ENCODE results near the gene ROCK2. TPM values are rescaled to one million over a fixed set of nuclear protein-coding genes. Genes with fewer than 3 reads are reported as not detected.

ROCK2 gene
- total RNA-seq, 1 donor from 2014 or later: 45.1 TPM

- Histone ChIP-seq H2AFZ (ENCODE audit: low read depth, low read length) (no peak overlapping the region), H3K9me3 (ENCODE audit: insufficient read depth, low read depth, low read length) (no peaks in the 10 kb centered on the region), H3K4me3 (ENCODE audit: insufficient read depth, low read depth, low read length) (no peak overlapping the region), H3K9ac (ENCODE audit: low read length) (no peak overlapping the region), H3K4me1 (ENCODE audit: insufficient read depth, low read length) (no peaks in the 10 kb centered on the region), H3K4me2 (ENCODE audit: low read length) (no peak overlapping the region), H3K27me3 (ENCODE audit: insufficient read depth, low read length) (no peaks in the 10 kb centered on the region), H3K36me3 (ENCODE audit: insufficient read depth, low read length) (no peaks in the 10 kb centered on the region), H4K20me1 (ENCODE audit: insufficient read depth, low read length) (peaks cover 34% of the 10 kb centered on the region), H3K79me2 (ENCODE audit: insufficient read depth, low read length) (peaks cover 41% of the 10 kb centered on the region), H3K27ac (ENCODE audit: low read depth, low read length) (no peak overlapping the region)
- TF ChIP-seq EZH2 (IDR thresholded peaks at IDR 0.05; ENCODE audit: insufficient read depth, low read length) (no peak), CTCF (IDR thresholded peaks at IDR 0.05; ENCODE audit: insufficient read depth, low read depth, low read length) (no peak)
- FAIRE-seq (no peak), DNase-seq (ENCODE audit: low read depth) (no peak)
- Mint-ChIP-seq H3K9me3 (ENCODE audit: unreplicated experiment) (no peaks in the 10 kb centered on the region), H3K4me1 (ENCODE audit: low read depth, unreplicated experiment) (peaks cover 7% of the 10 kb centered on the region), H3K27me3 (ENCODE audit: low read depth, unreplicated experiment) (no peaks in the 10 kb centered on the region), H3K27ac (ENCODE audit: unreplicated experiment) (no peak overlapping the region), H3K4me3 (ENCODE audit: unreplicated experiment) (no peak overlapping the region), H3K36me3 (ENCODE audit: low read depth, unreplicated experiment) (peaks cover 2% of the 10 kb centered on the region)
Observed at GRCh38 chr2:11267931-11268330, 76.5 kb downstream of the ROCK2 start.

GRCh38 chr2:11264818-11265217 lies 79.6 kb downstream of the ROCK2 start:
- Histone ChIP-seq H3K79me2 (ENCODE audit: insufficient read depth, low read length) (peaks cover 44% of the 10 kb centered on the region), H3K9me3 (ENCODE audit: insufficient read depth, low read depth, low read length) (no peaks in the 10 kb centered on the region), H4K20me1 (ENCODE audit: insufficient read depth, low read length) (peaks cover 23% of the 10 kb centered on the region), H3K9ac (ENCODE audit: low read length) (no peak overlapping the region), H2AFZ (ENCODE audit: low read depth, low read length) (no peak overlapping the region), H3K4me3 (ENCODE audit: insufficient read depth, low read depth, low read length) (no peak overlapping the region), H3K36me3 (ENCODE audit: insufficient read depth, low read length) (no peaks in the 10 kb centered on the region), H3K27ac (ENCODE audit: low read depth, low read length) (no peak overlapping the region), H3K27me3 (ENCODE audit: insufficient read depth, low read length) (no peaks in the 10 kb centered on the region), H3K4me2 (ENCODE audit: low read length) (no peak overlapping the region), H3K4me1 (ENCODE audit: insufficient read depth, low read length) (no peaks in the 10 kb centered on the region)
- TF ChIP-seq CTCF (IDR thresholded peaks at IDR 0.05; ENCODE audit: insufficient read depth, low read depth, low read length) (no peak), EZH2 (IDR thresholded peaks at IDR 0.05; ENCODE audit: insufficient read depth, low read length) (no peak)
- H3K27ac Mint-ChIP-seq (ENCODE audit: unreplicated experiment): no peak overlapping the region
- peaks cover 9% of the 10 kb centered on the region for H3K36me3 Mint-ChIP-seq (ENCODE audit: low read depth, unreplicated experiment)
- DNase-seq (ENCODE audit: low read depth) (no peak), FAIRE-seq (no peak)
- H3K9me3 Mint-ChIP-seq (ENCODE audit: unreplicated experiment): no peaks in the 10 kb centered on the region
- H3K4me1 Mint-ChIP-seq (ENCODE audit: low read depth, unreplicated experiment): no peaks in the 10 kb centered on the region
- H3K4me3 Mint-ChIP-seq (ENCODE audit: unreplicated experiment): no peak overlapping the region
- H3K27me3 Mint-ChIP-seq (ENCODE audit: low read depth, unreplicated experiment): no peaks in the 10 kb centered on the region

GRCh38 chr2:11264007-11264406 lies 80.4 kb downstream of the ROCK2 start:
- H2AFZ ChIP-seq (ENCODE audit: low read depth, low read length): no peak overlapping the region
- peaks cover 23% of the 10 kb centered on the region for H4K20me1 ChIP-seq (ENCODE audit: insufficient read depth, low read length)
- no peaks in the 10 kb centered on the region for H3K4me1 ChIP-seq (ENCODE audit: insufficient read depth, low read length)
- no peak overlapping the region for H3K27ac Mint-ChIP-seq (ENCODE audit: unreplicated experiment)
- DNase-seq (ENCODE audit: low read depth): no peak
- no peaks in the 10 kb centered on the region for H3K9me3 ChIP-seq (ENCODE audit: insufficient read depth, low read depth, low read length)
- H3K9ac ChIP-seq (ENCODE audit: low read length): no peak overlapping the region
- peaks cover 9% of the 10 kb centered on the region for H3K36me3 Mint-ChIP-seq (ENCODE audit: low read depth, unreplicated experiment)
- H3K27ac ChIP-seq (ENCODE audit: low read depth, low read length): no peak overlapping the region
- no peak overlapping the region for H3K4me3 ChIP-seq (ENCODE audit: insufficient read depth, low read depth, low read length)
- no peaks in the 10 kb centered on the region for H3K9me3 Mint-ChIP-seq (ENCODE audit: unreplicated experiment)
- no peak overlapping the region for H3K4me2 ChIP-seq (ENCODE audit: low read length)
- TF ChIP-seq CTCF (IDR thresholded peaks at IDR 0.05; ENCODE audit: insufficient read depth, low read depth, low read length) (no peak), EZH2 (IDR thresholded peaks at IDR 0.05; ENCODE audit: insufficient read depth, low read length) (no peak)
- H3K27me3 ChIP-seq (ENCODE audit: insufficient read depth, low read length): no peaks in the 10 kb centered on the region
- H3K36me3 ChIP-seq (ENCODE audit: insufficient read depth, low read length): no peaks in the 10 kb centered on the region
- H3K4me3 Mint-ChIP-seq (ENCODE audit: unreplicated experiment): no peak overlapping the region
- no peaks in the 10 kb centered on the region for H3K27me3 Mint-ChIP-seq (ENCODE audit: low read depth, unreplicated experiment)
- FAIRE-seq: no peak
- H3K4me1 Mint-ChIP-seq (ENCODE audit: low read depth, unreplicated experiment): no peaks in the 10 kb centered on the region
- H3K79me2 ChIP-seq (ENCODE audit: insufficient read depth, low read length): peaks cover 48% of the 10 kb centered on the region
